NT2/D1 (cell line): Measurements from ENCODE around the gene TSSC4.
A peak's percentile ranks its signal among the peaks of the same experiment; 100 is the strongest.
"Not testable (repeated sequence)": the region's sequence is repeated elsewhere in the genome, so short reads cannot be mapped to it uniquely, and the experiment has no call there.

ENCODE experiments used
- DNase-seq: peaks from one replicate; pipeline ENCODE4 v3.0.0-alpha.2; 2011; ENCODE audit warnings: low read depth, low spot score
- H3K27me3 ChIP-seq: 2 replicates; pipeline ENCODE4 v1.6.0; 2011; ENCODE audit warnings: mild to moderate bottlenecking; ENCODE audit not compliant: insufficient read length, insufficient read depth
- H3K36me3 ChIP-seq: 2 replicates; pipeline ENCODE4 v1.6.1; 2011; ENCODE audit warnings: mild to moderate bottlenecking, low read length, mixed read lengths; ENCODE audit not compliant: insufficient read depth, insufficient read length
- H3K4me1 ChIP-seq: 2 replicates; pipeline ENCODE4 v1.5.1; 2011; ENCODE audit not compliant: insufficient read depth, insufficient read length
- H3K4me3 ChIP-seq: 2 replicates; pipeline ENCODE4 v1.5.1; 2011; ENCODE audit warnings: low read depth; ENCODE audit not compliant: insufficient read length
- H3K9ac ChIP-seq: 2 replicates; pipeline ENCODE4 v1.6.0; 2011; ENCODE audit warnings: low read depth; ENCODE audit not compliant: insufficient read length
- H3K9me3 ChIP-seq: 2 replicates; pipeline ENCODE4 v1.5.1; 2011; ENCODE audit warnings: mild to moderate bottlenecking, low read length; ENCODE audit not compliant: insufficient read depth
- SUZ12 ChIP-seq: IDR thresholded peaks from 2 replicates; pipeline ENCODE4 v1.6.1; 2011; ENCODE audit not compliant: insufficient read length, insufficient read depth; ENCODE audit errors: extremely low read depth
- YY1 ChIP-seq: IDR thresholded peaks from 2 replicates; pipeline ENCODE4 v1.6.1; 2011; ENCODE audit not compliant: insufficient read length, insufficient read depth
- ZNF274 ChIP-seq: IDR thresholded peaks from 2 replicates; pipeline ENCODE4 v1.6.1; 2011; ENCODE audit warnings: mild to moderate bottlenecking, low read depth, low read length

The TSSC4 gene

DNA sequence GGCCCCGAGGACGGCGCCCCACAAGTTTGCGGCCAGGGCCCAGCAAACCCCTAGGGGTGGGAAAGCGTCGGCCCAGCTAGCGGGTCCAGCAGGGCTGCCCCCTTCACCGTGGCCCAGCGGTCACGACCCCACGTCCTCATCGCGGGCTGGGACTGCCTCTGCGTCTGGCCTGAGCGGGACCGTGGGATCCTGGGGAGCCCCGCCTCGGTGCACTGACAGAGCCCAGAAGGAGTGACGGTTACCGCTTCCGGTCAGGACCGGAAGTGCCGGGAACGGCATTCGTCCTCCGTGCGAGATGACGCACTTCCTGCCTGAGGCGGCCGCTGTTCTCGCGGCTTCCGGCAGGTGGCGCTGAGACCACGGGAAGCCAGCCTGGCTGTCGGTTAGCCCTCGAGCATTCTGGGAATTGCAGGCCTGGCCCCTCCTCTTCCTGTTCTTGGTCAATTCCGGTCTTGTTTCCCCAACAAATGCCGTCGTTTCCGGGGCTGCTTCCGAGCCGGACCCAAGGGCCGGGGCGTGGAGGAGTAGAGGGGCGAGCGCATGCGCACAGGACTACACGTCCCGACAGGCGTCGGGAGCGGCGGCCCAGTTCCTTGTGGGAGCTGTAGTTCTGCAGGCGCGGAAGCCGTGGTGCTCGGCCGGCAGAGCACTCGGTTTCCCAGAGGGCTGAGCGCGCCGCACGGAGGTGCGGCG is at the start of gene TSSC4:
Gene TSSC4 (plus strand): TSS at position 682 of the 693 bp plus-strand sequence. CDS start 1,884 bp downstream, outside the sequence.
- no peaks in the 10 kb centered on the region for H3K9me3 ChIP-seq
- H3K4me1 ChIP-seq, result peaks cover 15% of the 10 kb centered on the region
- peak within 1 kb of the TSS; percentile 100 for H3K4me3 ChIP-seq
- peak; percentile 100 for DNase-seq
- H3K27me3 ChIP-seq, result no peaks in the 10 kb centered on the region
- H3K9ac ChIP-seq, result peak within 1 kb of the TSS; percentile 99
- H3K36me3 ChIP-seq, result peaks cover 72% of the 10 kb centered on the region
- no peak for TF ChIP-seq SUZ12
- no peak for TF ChIP-seq ZNF274
- TF ChIP-seq YY1, result no peak

DNA sequence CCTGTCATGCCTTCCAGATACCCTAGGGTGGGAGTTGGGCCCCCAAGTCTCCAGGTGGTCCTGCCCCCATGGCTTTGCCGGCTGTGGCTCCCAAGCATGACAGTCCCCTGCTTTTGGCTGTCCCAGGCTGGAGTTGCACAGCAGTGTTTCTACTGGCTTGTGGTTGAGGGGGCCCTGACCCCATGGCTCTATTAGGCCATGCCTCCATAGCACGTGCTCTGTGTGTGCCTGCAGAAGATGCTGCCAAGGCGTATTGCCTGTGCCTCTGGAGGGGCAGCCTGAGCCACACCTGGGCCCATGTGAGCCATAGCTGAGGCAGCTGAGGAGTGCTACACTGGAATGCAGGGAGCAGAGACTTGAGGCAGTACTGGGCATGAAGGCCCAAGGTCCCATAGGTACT is 48.8 kb upstream of the TSSC4 start:
- Histone ChIP-seq H3K9me3 (peaks cover 66% of the 10 kb centered on the region), H3K36me3 (no peaks in the 10 kb centered on the region), H3K27me3 (no peaks in the 10 kb centered on the region), H3K9ac (no peak overlapping the region), H3K4me1 (no peaks in the 10 kb centered on the region), H3K4me3 (no peak overlapping the region)
- DNase-seq, result no peak
- TF ChIP-seq SUZ12 (no peak), ZNF274 (no peak), YY1 (no peak)

- H3K36me3 ChIP-seq, result no peaks in the 10 kb centered on the region
- no peak for DNase-seq
- no peak overlapping the region for H3K4me3 ChIP-seq
- no peaks in the 10 kb centered on the region for H3K4me1 ChIP-seq
- no peak for TF ChIP-seq YY1
- no peak for TF ChIP-seq SUZ12
- no peak for TF ChIP-seq ZNF274
- peaks cover 61% of the 10 kb centered on the region for H3K9me3 ChIP-seq
- H3K9ac ChIP-seq, result no peak overlapping the region
- no peaks in the 10 kb centered on the region for H3K27me3 ChIP-seq
These were observed 48.1 kb upstream of the TSSC4 start for GRCh38 chr11:2352420-2352819.

DNA sequence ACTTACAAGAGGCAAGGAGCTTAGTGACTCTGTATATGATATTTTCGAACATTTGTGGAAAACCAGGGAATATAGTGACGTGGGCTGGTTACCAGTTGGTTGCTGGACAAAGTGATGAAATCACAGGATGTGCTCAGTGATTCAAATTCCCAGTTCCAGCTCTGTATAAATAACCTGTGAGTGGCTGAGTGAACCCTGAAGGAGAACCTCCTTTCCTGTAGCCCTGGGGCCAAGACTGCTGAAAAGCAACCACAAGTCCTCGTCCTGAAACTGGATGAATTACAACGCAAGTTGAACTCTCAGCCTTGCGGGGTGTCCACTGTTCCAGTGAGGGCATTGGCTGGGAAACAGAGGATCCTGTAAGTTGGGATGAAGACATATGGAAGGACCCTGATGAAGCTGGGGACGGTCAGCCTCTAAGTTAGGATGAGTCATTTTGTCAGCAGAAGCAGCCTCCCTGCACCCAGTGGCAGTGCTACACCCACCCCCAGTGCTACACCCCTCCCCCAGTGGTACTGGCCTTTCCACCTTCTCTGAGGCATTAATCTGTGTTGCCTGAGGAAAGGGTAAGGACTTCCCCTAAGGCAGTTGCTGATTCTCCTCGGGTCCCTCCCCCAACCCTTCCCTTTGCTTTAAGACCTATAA is 45.4 kb upstream of the TSSC4 start:
- no peaks in the 10 kb centered on the region for H3K36me3 ChIP-seq
- no peak overlapping the region for H3K4me3 ChIP-seq
- H3K4me1 ChIP-seq, result no peaks in the 10 kb centered on the region
- TF ChIP-seq YY1, result no peak
- no peak for TF ChIP-seq SUZ12
- TF ChIP-seq ZNF274, result no peak
- no peak for DNase-seq
- no peak overlapping the region for H3K9ac ChIP-seq
- H3K9me3 ChIP-seq, result peaks cover 34% of the 10 kb centered on the region
- H3K27me3 ChIP-seq, result no peaks in the 10 kb centered on the region

DNA sequence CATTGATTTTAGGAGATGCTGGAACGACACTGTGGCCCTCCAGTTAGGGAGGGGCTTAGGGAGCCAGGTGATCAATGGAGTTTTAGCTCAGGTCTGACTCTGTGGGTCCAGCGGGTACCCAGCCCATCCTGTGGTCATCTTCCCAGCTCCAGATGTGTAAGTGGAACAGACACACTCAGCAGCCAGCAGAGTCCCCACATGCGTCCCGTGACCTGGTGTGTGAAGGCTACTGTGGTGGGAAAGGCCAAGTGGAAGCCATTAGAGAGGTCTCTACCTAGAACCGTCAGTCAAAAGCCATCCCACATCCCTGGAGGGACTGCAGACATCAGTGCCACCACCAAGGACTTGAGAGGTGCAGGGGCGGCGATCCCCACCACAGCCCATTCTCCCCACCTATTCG is 43.3 kb upstream of the TSSC4 start:
- Histone ChIP-seq H3K4me1 (no peaks in the 10 kb centered on the region), H3K27me3 (no peaks in the 10 kb centered on the region), H3K36me3 (no peaks in the 10 kb centered on the region), H3K9ac (no peak overlapping the region), H3K9me3 (peaks cover 17% of the 10 kb centered on the region), H3K4me3 (no peak overlapping the region)
- no peak for DNase-seq
- TF ChIP-seq ZNF274, result no peak

DNA sequence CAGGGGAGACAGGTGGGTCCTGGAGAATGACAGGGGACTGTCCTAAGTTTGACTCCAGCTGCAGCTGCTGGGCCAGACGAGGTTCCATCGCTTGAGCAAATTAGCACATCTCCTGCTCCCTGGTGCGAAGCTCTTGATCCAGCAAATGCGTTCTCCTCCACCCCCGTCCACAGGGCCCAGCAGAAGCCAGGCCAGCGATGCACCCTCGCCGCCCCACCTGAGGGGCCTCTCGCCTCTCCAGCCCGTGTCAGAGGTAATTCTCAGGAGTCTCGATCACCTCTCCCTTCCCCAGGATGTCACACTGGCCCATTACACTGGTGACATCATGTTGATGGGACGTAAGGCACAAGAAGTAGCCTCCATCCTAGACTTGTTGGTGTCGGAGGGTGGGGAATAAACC is 42.9 kb upstream of the TSSC4 start:
- H3K4me3 ChIP-seq, DNase-seq, H3K27me3 ChIP-seq, H3K4me1 ChIP-seq, H3K9ac ChIP-seq, H3K36me3 ChIP-seq: not testable (repeated sequence)
- peaks cover 17% of the 10 kb centered on the region for H3K9me3 ChIP-seq

DNA sequence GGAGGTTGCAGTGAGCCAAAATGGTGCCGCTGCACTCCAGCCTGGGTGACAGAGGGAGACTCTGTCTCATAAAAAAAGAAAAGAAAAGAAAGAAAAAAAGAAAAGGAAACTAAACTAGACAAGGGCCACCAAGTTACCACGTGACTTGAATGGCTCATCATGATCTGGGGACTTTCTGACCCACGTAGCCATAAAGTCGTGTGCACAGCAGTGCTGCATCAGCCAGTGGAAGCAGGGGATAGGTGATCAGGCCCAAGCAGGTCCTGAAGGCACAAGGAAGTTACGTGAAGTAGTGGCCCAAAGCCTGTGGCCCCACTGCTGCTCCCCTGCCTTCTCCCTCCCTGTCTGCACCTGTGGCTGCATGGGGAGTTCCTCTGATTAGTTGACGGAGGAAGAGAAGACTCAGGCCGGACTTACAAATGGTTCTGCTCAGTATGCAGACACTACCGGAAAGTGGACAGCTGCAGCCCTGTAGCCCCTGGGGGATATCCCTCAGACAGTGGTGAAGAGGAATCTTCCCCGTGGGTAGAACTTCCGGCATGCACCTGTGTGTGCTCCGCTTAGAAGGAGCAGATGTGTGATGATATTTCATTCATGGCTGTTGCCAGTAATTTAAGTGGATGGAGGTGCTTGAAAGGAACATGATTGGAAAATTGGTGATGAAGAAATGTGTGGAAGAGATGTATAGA is 41.7 kb upstream of the TSSC4 start:
- peaks cover 17% of the 10 kb centered on the region for H3K9me3 ChIP-seq
- no peak overlapping the region for H3K4me3 ChIP-seq
- H3K4me1 ChIP-seq, result no peaks in the 10 kb centered on the region
- DNase-seq, result no peak
- TF ChIP-seq SUZ12 (no peak), YY1 (no peak), ZNF274 (no peak)
- H3K9ac ChIP-seq, result peak overlapping the region; percentile 17
- H3K36me3 ChIP-seq, result no peaks in the 10 kb centered on the region
- peaks cover 3% of the 10 kb centered on the region for H3K27me3 ChIP-seq
